Large intestine (tissue), 12 donors: ENCODE results near the gene ADAMTS19. TPM values are rescaled to one million over a fixed set of nuclear protein-coding genes. Genes with fewer than 3 reads are reported as not detected.
"Not testable (repeated sequence)": the region's sequence is repeated elsewhere in the genome, so short reads cannot be mapped to it uniquely, and the experiment has no call there.

Experiments used
- DNase-seq, 2 donors: peaks; one replicate each; pipeline versions ENCODE4 v3.0.0 to v3.0.0-alpha.2; 2013
- H3K27ac ChIP-seq: one replicate; pipeline ENCODE4 v1.5.1; 2013; ENCODE audit warnings: low read length
- H3K27me3 ChIP-seq: 2 replicates; pipeline ENCODE4 v1.6.1; 2013; ENCODE audit warnings: low read length; ENCODE audit not compliant: control insufficient read depth, insufficient read depth
- H3K36me3 ChIP-seq: 2 replicates; pipeline ENCODE4 v1.6.1; 2013; ENCODE audit warnings: low read length; ENCODE audit not compliant: control insufficient read depth, insufficient read depth
- H3K4me1 ChIP-seq: one replicate; pipeline ENCODE4 v1.6.1; 2013; ENCODE audit warnings: low read length; ENCODE audit not compliant: control insufficient read depth, insufficient read depth
- H3K4me3 ChIP-seq: one replicate; pipeline ENCODE4 v1.5.1; 2013; ENCODE audit warnings: low read length
- H3K9me3 ChIP-seq: one replicate; pipeline ENCODE4 v1.6.1; 2013; ENCODE audit warnings: mild to moderate bottlenecking, low read depth, low read length, moderate library complexity; ENCODE audit not compliant: control insufficient read depth
- WGBS: methylation state at CpG from one replicate; pipeline ENCODE4 v1.1.5; 2013; ENCODE audit warnings: low lambda C conversion rate; ENCODE audit not compliant: insufficient coverage; 5-methylcytosine and 5-hydroxymethylcytosine counted together
- long read RNA-seq, 11 donors: transcript quantifications; one replicate each; lab custom pipeline, GENCODE V29; 2026
- polyA plus RNA-seq: library from polyadenylated mRNA; unstranded; fragments of 120-200 nt; gene quantifications from one replicate; pipeline ENCODE4 v1.2.1, GENCODE V29; 2013

ADAMTS19 gene
- 4.8 TPM for polyA plus RNA-seq
- long read RNA-seq, donor 1, result 0 reads
- long read RNA-seq, donor 2, result 0 reads
- long read RNA-seq, donor 3, result 0 reads
- long read RNA-seq, donor 4, result 0 reads
- long read RNA-seq, donor 5, result 0 reads
- long read RNA-seq, donor 6, result 0 reads
- long read RNA-seq, donor 7, result 0 reads
- long read RNA-seq, donor 8, result 0 reads
- long read RNA-seq, donor 9, full-length matches to known transcripts, result 1 of 1 reads
- long read RNA-seq, donor 9, partial matches to known transcripts, result 0 of 1 reads
- long read RNA-seq, donor 9, other reads (novel, unspliced or antisense), result 0 of 1 reads
- long read RNA-seq, donor 10, full-length matches to known transcripts, result 1 of 1 reads
- long read RNA-seq, donor 10, partial matches to known transcripts, result 0 of 1 reads
- long read RNA-seq, donor 10, other reads (novel, unspliced or antisense), result 0 of 1 reads
- long read RNA-seq, donor 11, result 0 reads

GRCh38 chr5:129459777-129460671, at the start of gene ADAMTS19:
TSS of gene ADAMTS19 (plus strand) at chr5:129460298. CDS start at chr5:129460392, 94 bp downstream.
- Histone ChIP-seq H3K27me3 (peaks cover 5% of the 10 kb centered on the region), H3K36me3 (no peaks in the 10 kb centered on the region), H3K4me1 (peaks cover 6% of the 10 kb centered on the region), H3K4me3 (peak within 1 kb of the TSS; percentile 69), H3K9me3 (no peaks in the 10 kb centered on the region), H3K27ac (peak within 1 kb of the TSS; percentile 42)
- peak in 1 of 2 donors; percentile 75 for DNase-seq
- WGBS, result 0% methylated on average over 1 of the region's 75 CpGs

GRCh38 chr5:129410488-129410887, 49.6 kb upstream of the ADAMTS19 start:
- DNase-seq, result no peak
- H3K9me3 ChIP-seq, result peaks cover 2% of the 10 kb centered on the region
- no CpG with 5 or more reads among the region's 5 CpGs for WGBS

GRCh38 chr5:129412721-129413120, 47.4 kb upstream of the ADAMTS19 start:
- H3K36me3 ChIP-seq, result no peaks in the 10 kb centered on the region
- no peak overlapping the region for H3K4me3 ChIP-seq
- no peak overlapping the region for H3K27ac ChIP-seq
- no peaks in the 10 kb centered on the region for H3K27me3 ChIP-seq
- DNase-seq, result no peak
- no peaks in the 10 kb centered on the region for H3K4me1 ChIP-seq
- no CpG with 5 or more reads among the region's 2 CpGs for WGBS
- H3K9me3 ChIP-seq, result peaks cover 2% of the 10 kb centered on the region

More at GRCh38 chr5:129410488-129410887, 49.6 kb upstream of the ADAMTS19 start:
- Histone ChIP-seq H3K4me1 (no peaks in the 10 kb centered on the region), H3K27me3 (no peaks in the 10 kb centered on the region), H3K36me3 (no peaks in the 10 kb centered on the region), H3K4me3 (no peak overlapping the region), H3K27ac (no peak overlapping the region)

GRCh38 chr5:129413570-129413969, 46.5 kb upstream of the ADAMTS19 start:
- Histone ChIP-seq H3K4me3 (no peak overlapping the region), H3K27me3 (no peaks in the 10 kb centered on the region), H3K27ac (no peak overlapping the region), H3K36me3 (no peaks in the 10 kb centered on the region), H3K9me3 (peaks cover 2% of the 10 kb centered on the region), H3K4me1 (no peaks in the 10 kb centered on the region)
- WGBS, result no CpG with 5 or more reads among the region's 2 CpGs
- no peak for DNase-seq

GRCh38 chr5:129419292-129419691, 40.8 kb upstream of the ADAMTS19 start:
- Histone ChIP-seq H3K27ac (no peak overlapping the region), H3K27me3 (no peaks in the 10 kb centered on the region), H3K4me1 (no peaks in the 10 kb centered on the region), H3K36me3 (no peaks in the 10 kb centered on the region), H3K9me3 (peaks cover 2% of the 10 kb centered on the region), H3K4me3 (no peak overlapping the region)
- no peak for DNase-seq
- WGBS, result 100% methylated on average over 1 of the region's 3 CpGs

- no peak overlapping the region for H3K27ac ChIP-seq
- no peak overlapping the region for H3K4me3 ChIP-seq
- H3K9me3 ChIP-seq, result no peaks in the 10 kb centered on the region
- H3K36me3 ChIP-seq, result no peaks in the 10 kb centered on the region
- no peak for DNase-seq
- no peaks in the 10 kb centered on the region for H3K27me3 ChIP-seq
- H3K4me1 ChIP-seq, result no peaks in the 10 kb centered on the region
Measured at GRCh38 chr5:129425031-129425430, 35.1 kb upstream of the ADAMTS19 start.

GRCh38 chr5:129426071-129426470, 34.0 kb upstream of the ADAMTS19 start:
- Histone ChIP-seq H3K9me3 (no peaks in the 10 kb centered on the region), H3K27me3 (no peaks in the 10 kb centered on the region)
- WGBS, result 100% methylated on average over 1 of the region's 1 CpG

GRCh38 chr5:129428636-129429035, 31.5 kb upstream of the ADAMTS19 start:
- H3K4me3 ChIP-seq, H3K27ac ChIP-seq, DNase-seq, H3K4me1 ChIP-seq, H3K27me3 ChIP-seq, H3K36me3 ChIP-seq, H3K9me3 ChIP-seq: not testable (repeated sequence)
- 100% methylated on average over 3 of the region's 5 CpGs for WGBS

More at GRCh38 chr5:129426071-129426470, 34.0 kb upstream of the ADAMTS19 start:
- H3K4me1 ChIP-seq, result no peaks in the 10 kb centered on the region
- no peak overlapping the region for H3K4me3 ChIP-seq
- H3K36me3 ChIP-seq, result no peaks in the 10 kb centered on the region
- no peak overlapping the region for H3K27ac ChIP-seq
- no peak for DNase-seq

GRCh38 chr5:129431406-129431805, 28.7 kb upstream of the ADAMTS19 start:
- H3K36me3 ChIP-seq, result no peaks in the 10 kb centered on the region
- H3K27me3 ChIP-seq, result no peaks in the 10 kb centered on the region
- H3K9me3 ChIP-seq, result no peaks in the 10 kb centered on the region
- H3K27ac ChIP-seq, result no peak overlapping the region
- H3K4me3 ChIP-seq, result no peak overlapping the region
- DNase-seq, result no peak
- H3K4me1 ChIP-seq, result no peaks in the 10 kb centered on the region

- H3K4me3 ChIP-seq, result no peak overlapping the region
- no CpG with 5 or more reads among the region's 3 CpGs for WGBS
- H3K27me3 ChIP-seq, result no peaks in the 10 kb centered on the region
- no peak overlapping the region for H3K27ac ChIP-seq
- DNase-seq, result peak; percentile 13 to 23
- no peaks in the 10 kb centered on the region for H3K36me3 ChIP-seq
- H3K9me3 ChIP-seq, result no peaks in the 10 kb centered on the region
- H3K4me1 ChIP-seq, result no peaks in the 10 kb centered on the region
Measured at GRCh38 chr5:129438322-129438721, 21.8 kb upstream of the ADAMTS19 start.
